Body of pancreas (tissue), 4 donors: ENCODE data around the gene ZIC3. TPM values are rescaled to one million over a fixed set of nuclear protein-coding genes. Genes with fewer than 3 reads are reported as not detected.

Experiments used
- ATAC-seq: fragments of 150-250 bp; one replicate; pipeline ENCODE4 v1.9.1; 2016
- DNase-seq, 4 donors: peaks; one replicate each; pipeline ENCODE4 v3.0.0-alpha.2; 2019
- H3K27ac ChIP-seq, 4 donors: fragments of 200-600 bp; sonication (generic); 1 replicate in 3 of 4; 2 replicates in 1 of 4; pipeline versions ENCODE4 v1.5.1 to v1.6.1; 2016 to 2019; ENCODE audit warnings: mild to moderate bottlenecking in 1 of 4, mixed read lengths in 1 of 4, moderate library complexity in 1 of 4
- H3K27me3 ChIP-seq, 2 donors: fragments of 200-600 bp; sonication (generic); one replicate each; pipeline ENCODE4 v1.6.0; 2016; ENCODE audit warnings: mild to moderate bottlenecking in 1 of 2
- H3K36me3 ChIP-seq, 2 donors: fragments of 200-600 bp; sonication (generic); replicated peaks in 1 of 2; 2 replicates each; pipeline ENCODE4 v1.5.1; 2016; ENCODE audit warnings: low read depth in 2 of 2; ENCODE audit not compliant: insufficient read depth in 1 of 2
- H3K4me1 ChIP-seq: fragments of 200-600 bp; sonication (generic); one replicate; pipeline ENCODE4 v1.6.0; 2016
- H3K4me3 ChIP-seq, 2 donors: fragments of 200-600 bp; sonication (generic); 1 replicate in 1 of 2; 2 replicates in 1 of 2; pipeline ENCODE4 v1.5.1; 2016 to 2019
- H3K9me3 ChIP-seq, 3 donors: fragments of 200-600 bp; sonication (generic); 1 replicate in 2 of 3; 2 replicates in 1 of 3; pipeline ENCODE4 v1.5.1; 2016
- POLR2A ChIP-seq, 3 donors: fragments of 450-650 bp; IDR thresholded peaks; one replicate each; pipeline ENCODE4 v1.6.1; 2016; ENCODE audit warnings: antibody characterized with exemption in 3 of 3, mild to moderate bottlenecking in 2 of 3
- WGBS, 2 donors: methylation state at CpG; one replicate each; pipeline ENCODE4 v1.1.5; 2017; 5-methylcytosine and 5-hydroxymethylcytosine counted together
- intact Hi-C: fragments of 100-400 bp; cut with DNase I; formaldehyde crosslinking; loops from one replicate; pipeline ENCODE4 v1.15.1; 2023
- total RNA-seq, 2 donors: library from RNA; depleted of rRNA; stranded (reverse); fragments of >200 nt; gene quantifications; one replicate each; pipeline ENCODE4 v1.1.0, GENCODE V29; 2016
- TF ChIP-seq, protein P1 (sequence below), 7 experiments: fragments of 450-650 bp in 4 of 7; fragments of 200-600 bp in 3 of 7; sonication (generic) in 3 of 7; IDR thresholded peaks; one replicate each; pipeline ENCODE4 v1.5.1; 2016 to 2019; ENCODE audit warnings: antibody characterized with exemption in 7 of 7

The ZIC3 gene
- total RNA-seq, 2 donors from 2014 or later = not detected

DNA sequence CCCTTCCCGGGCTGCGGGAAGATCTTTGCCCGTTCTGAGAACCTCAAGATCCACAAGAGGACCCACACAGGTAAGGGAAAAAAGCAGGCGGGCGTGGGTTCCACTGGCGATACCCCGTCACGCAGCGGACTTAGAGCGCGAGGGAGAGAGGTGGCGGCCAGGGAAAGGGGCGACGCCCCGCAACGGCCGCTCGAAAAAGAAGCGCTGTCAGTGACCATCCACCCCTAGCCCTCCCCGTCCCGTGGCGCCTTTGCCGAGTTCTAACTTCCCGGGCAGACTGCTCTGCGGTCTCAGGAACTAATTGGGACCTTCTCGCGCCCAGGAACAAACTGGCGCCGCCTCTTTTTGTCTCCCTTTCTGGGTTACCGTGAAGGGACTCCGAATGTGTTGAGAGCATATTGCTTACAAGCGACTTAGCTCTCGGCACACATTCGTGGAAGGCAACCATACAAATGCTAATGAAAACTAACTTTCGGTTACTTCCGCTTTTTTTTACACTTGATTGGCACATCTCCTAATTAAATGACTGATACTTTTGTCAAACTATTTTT lies 1.8 kb downstream of the ZIC3 start:
- peaks cover 21% of the 10 kb centered on the region for H3K4me1 ChIP-seq
- no peaks in the 10 kb centered on the region for H3K36me3 ChIP-seq
- DNase-seq (no peak), ATAC-seq (no peak)
- no peak overlapping the region for H3K4me3 ChIP-seq
- H3K27me3 ChIP-seq = peaks cover 0 to 14% of the 10 kb centered on the region in 2 donors
- no peak for TF ChIP-seq POLR2A (IDR thresholded peaks at IDR 0.05)
- TF ChIP-seq, protein P1, sequence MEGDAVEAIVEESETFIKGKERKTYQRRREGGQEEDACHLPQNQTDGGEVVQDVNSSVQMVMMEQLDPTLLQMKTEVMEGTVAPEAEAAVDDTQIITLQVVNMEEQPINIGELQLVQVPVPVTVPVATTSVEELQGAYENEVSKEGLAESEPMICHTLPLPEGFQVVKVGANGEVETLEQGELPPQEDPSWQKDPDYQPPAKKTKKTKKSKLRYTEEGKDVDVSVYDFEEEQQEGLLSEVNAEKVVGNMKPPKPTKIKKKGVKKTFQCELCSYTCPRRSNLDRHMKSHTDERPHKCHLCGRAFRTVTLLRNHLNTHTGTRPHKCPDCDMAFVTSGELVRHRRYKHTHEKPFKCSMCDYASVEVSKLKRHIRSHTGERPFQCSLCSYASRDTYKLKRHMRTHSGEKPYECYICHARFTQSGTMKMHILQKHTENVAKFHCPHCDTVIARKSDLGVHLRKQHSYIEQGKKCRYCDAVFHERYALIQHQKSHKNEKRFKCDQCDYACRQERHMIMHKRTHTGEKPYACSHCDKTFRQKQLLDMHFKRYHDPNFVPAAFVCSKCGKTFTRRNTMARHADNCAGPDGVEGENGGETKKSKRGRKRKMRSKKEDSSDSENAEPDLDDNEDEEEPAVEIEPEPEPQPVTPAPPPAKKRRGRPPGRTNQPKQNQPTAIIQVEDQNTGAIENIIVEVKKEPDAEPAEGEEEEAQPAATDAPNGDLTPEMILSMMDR (IDR thresholded peaks at IDR 0.05) = no peak
- WGBS, 2 donors = 6 to 8% methylated on average over 7 to 34 of the region's 36 CpGs
- H3K27ac ChIP-seq = no peak overlapping the region
- no peaks in the 10 kb centered on the region for H3K9me3 ChIP-seq
- intact Hi-C loops = no loop called here

DNA sequence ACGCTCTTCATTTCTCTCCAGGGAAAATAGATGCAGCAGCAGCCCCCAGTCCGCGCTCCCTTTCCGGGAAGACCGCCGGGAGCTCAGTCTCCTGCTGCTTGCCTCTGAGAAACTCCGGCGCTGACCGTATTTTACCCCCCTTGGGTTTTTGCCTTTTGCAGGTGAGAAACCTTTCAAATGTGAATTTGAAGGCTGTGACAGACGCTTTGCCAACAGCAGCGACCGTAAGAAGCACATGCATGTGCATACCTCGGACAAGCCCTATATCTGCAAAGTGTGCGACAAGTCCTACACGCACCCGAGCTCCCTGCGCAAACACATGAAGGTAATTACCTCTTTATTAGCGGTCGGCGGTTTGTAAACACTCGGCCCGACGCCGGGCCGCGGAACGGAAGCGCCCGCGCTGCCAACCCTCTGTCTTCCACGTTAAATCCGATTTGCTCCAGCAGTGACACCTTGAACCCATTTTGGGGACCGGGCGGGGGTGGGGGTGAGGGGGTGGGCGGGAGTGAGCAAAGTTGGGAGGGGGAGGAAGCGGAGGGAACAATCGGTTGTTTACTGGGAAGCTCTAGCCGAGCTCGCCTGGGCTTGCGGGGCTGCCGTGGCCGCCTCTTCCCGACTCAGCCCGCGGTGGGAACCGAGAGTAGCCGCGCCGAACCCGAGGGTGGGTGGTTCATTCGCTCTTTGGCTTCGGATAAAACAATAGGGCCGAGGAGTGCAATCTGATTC lies 3.0 kb downstream of the ZIC3 start:
- no peaks in the 10 kb centered on the region for H3K36me3 ChIP-seq
- H3K4me3 ChIP-seq = no peak overlapping the region
- peaks cover 21% of the 10 kb centered on the region for H3K4me1 ChIP-seq
- H3K27me3 ChIP-seq = peaks cover 0 to 14% of the 10 kb centered on the region in 2 donors
- no peak for TF ChIP-seq POLR2A (IDR thresholded peaks at IDR 0.05)
- TF ChIP-seq, protein P1 (IDR thresholded peaks at IDR 0.05) = no peak
- intact Hi-C loops = no loop called here
- ATAC-seq (no peak), DNase-seq (no peak)
- no peaks in the 10 kb centered on the region for H3K9me3 ChIP-seq
- 3 to 4% methylated on average over 23 to 46 of the region's 53 CpGs for WGBS, 2 donors
- no peak overlapping the region for H3K27ac ChIP-seq

DNA sequence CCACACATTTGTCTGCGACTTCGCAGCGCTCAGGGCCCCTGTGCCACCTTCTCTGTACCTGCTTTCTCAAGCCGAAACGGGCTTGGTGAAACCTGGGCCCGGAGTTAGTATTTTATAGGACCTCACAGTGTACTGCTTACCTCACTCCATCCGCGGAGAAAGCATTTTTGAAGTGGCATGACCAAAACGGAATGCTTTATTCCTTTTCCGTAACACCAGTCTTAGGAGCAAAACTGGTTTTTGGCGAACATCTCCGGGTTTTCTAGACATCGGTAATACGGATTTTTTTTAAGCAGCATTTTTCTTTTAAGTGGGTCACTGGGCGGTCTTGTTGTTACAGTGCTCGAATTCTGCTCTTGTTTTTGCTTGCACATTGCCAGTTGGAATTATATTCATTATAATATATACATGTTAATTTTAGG lies 3.6 kb downstream of the ZIC3 start:
- Histone ChIP-seq H3K36me3 (no peaks in the 10 kb centered on the region), H3K4me1 (peaks cover 21% of the 10 kb centered on the region), H3K9me3 (no peaks in the 10 kb centered on the region), H3K27ac (no peak overlapping the region), H3K4me3 (no peak overlapping the region), H3K27me3 (peaks cover 0 to 14% of the 10 kb centered on the region in 2 donors)
- intact Hi-C loops = no loop called here
- DNase-seq = no peak
- ATAC-seq = no peak
- 9 to 10% methylated on average over 13 to 16 of the region's 16 CpGs for WGBS, 2 donors
- TF ChIP-seq, protein P1 (IDR thresholded peaks at IDR 0.05) = no peak
- no peak for TF ChIP-seq POLR2A (IDR thresholded peaks at IDR 0.05)

DNA sequence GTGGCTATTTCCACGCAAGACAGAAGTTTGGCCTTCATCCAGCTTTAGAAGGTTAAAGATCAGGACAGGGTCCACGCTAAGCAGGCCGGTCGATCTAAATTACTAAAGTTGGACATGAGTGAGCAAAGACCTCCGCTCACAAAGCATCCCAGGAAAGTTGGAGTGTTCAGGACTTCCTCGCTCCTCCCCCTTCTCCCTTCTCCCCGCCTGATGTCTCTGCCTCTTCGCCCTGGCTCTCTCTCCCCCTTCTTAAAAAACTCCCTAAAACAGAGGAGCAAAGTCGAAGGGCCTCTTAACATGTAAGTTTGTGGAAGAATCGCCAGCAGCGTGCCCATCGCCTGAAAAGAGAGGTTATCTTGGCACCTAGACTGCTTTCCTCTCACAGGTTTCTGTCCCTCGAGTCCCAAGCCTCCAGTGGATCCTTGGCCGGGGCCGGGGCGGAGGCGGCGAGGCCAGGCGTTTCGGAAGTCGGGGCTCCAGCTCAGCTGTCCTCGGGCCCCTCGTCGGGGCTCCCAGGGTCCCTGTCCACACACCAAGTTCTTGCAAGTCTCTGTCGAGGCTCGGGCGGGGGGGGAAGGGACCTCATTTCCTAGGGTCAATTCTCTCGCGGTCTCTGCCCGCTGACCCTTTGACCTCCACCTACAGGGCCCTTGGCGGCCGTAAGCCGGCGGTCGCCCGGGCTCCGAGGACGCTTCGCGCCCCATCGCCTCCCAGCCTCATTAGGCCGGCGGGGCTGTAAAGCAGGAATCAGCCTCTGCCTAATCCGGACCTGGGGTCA lies 7.6 kb downstream of the ZIC3 start:
- Histone ChIP-seq H3K9me3 (no peaks in the 10 kb centered on the region), H3K4me1 (no peaks in the 10 kb centered on the region), H3K27me3 (no peaks in the 10 kb centered on the region), H3K36me3 (no peaks in the 10 kb centered on the region), H3K27ac (no peak overlapping the region), H3K4me3 (no peak overlapping the region)
- TF ChIP-seq POLR2A (IDR thresholded peaks at IDR 0.05) = no peak
- TF ChIP-seq, protein P1 (IDR thresholded peaks at IDR 0.05) = no peak
- ATAC-seq (no peak), DNase-seq (no peak)
- 15 to 17% methylated on average over 11 to 18 of the region's 44 CpGs for WGBS, 2 donors
- intact Hi-C loops = no loop called here
